GM19328 (cell line): Measurements from ENCODE around the gene NRBP1.
"Not testable (repeated sequence)": the region's sequence is repeated elsewhere in the genome, so short reads cannot be mapped to it uniquely, and the experiment has no call there.

Source experiments
- ATAC-seq: cut with Tn5 transposase; IDR thresholded peaks from one replicate; pipeline ENCODE4 v1.9.1; 2021; ENCODE audit warnings: mild to moderate bottlenecking, moderate library complexity; ENCODE audit not compliant: unreplicated experiment

The NRBP1 gene

GRCh38 chr2:27421660-27422250 is 6.7 kb upstream of the NRBP1 start:
- ATAC-seq: no peak

- ATAC-seq: no peak
Observed at GRCh38 chr2:27422958-27423357, 5.5 kb upstream of the NRBP1 start.

- ATAC-seq: not testable (repeated sequence)
Observed at GRCh38 chr2:27425039-27425438, 3.4 kb upstream of the NRBP1 start.

GRCh38 chr2:27427863-27428212 is 593 bp upstream of the NRBP1 start:
- no peak for ATAC-seq

- peak; percentile 57 for ATAC-seq
Observed at GRCh38 chr2:27428978-27429541, 629 bp downstream of the NRBP1 start.

- no peak for ATAC-seq
Observed at GRCh38 chr2:27431395-27431794, 3.0 kb downstream of the NRBP1 start.

- no peak for ATAC-seq
Observed at GRCh38 chr2:27435628-27436027, 7.2 kb downstream of the NRBP1 start.

GRCh38 chr2:27441226-27441926 is 12.9 kb downstream of the NRBP1 start:
- no peak for ATAC-seq

GRCh38 chr2:27441958-27442919 is 13.8 kb downstream of the NRBP1 start, which contains the start of gene KRTCAP3:
TSS of gene KRTCAP3 (plus strand) at chr2:27442381. CDS start at chr2:27442413, 32 bp downstream.
- no peak for ATAC-seq

GRCh38 chr2:27442920-27443282 is 14.5 kb downstream of the NRBP1 start:
- ATAC-seq: no peak

GRCh38 chr2:27445155-27445554 is 16.7 kb downstream of the NRBP1 start:
- ATAC-seq: no peak

GRCh38 chr2:27445615-27446014 is 17.2 kb downstream of the NRBP1 start:
- ATAC-seq: no peak

- no peak for ATAC-seq
Observed at GRCh38 chr2:27446057-27446456, 17.6 kb downstream of the NRBP1 start.

- no peak for ATAC-seq
Observed at GRCh38 chr2:27448381-27448780, 19.9 kb downstream of the NRBP1 start.

- ATAC-seq: no peak
Observed at GRCh38 chr2:27451095-27451494, 22.7 kb downstream of the NRBP1 start.

- ATAC-seq: no peak
Observed at GRCh38 chr2:27453968-27454367, 25.5 kb downstream of the NRBP1 start.

GRCh38 chr2:27461118-27461517 is 32.7 kb downstream of the NRBP1 start:
- ATAC-seq: no peak

GRCh38 chr2:27464443-27464842 is 36.0 kb downstream of the NRBP1 start:
- ATAC-seq: no peak

GRCh38 chr2:27471961-27472360 is 43.5 kb downstream of the NRBP1 start:
- no peak for ATAC-seq

GRCh38 chr2:27485496-27485895 is 57.1 kb downstream of the NRBP1 start:
- ATAC-seq: no peak

- no peak for ATAC-seq
Observed at GRCh38 chr2:27489118-27489497, 60.7 kb downstream of the NRBP1 start.
